GM03348 (cell line): ENCODE results near the gene RAP1A.
"Not testable (repeated sequence)": the region's sequence is repeated elsewhere in the genome, so short reads cannot be mapped to it uniquely, and the experiment has no call there.

Source experiments
- DNase-seq: peaks from one replicate; pipeline ENCODE4 v3.0.0; 2012; ENCODE audit warnings: low spot score

Gene RAP1A

DNA sequence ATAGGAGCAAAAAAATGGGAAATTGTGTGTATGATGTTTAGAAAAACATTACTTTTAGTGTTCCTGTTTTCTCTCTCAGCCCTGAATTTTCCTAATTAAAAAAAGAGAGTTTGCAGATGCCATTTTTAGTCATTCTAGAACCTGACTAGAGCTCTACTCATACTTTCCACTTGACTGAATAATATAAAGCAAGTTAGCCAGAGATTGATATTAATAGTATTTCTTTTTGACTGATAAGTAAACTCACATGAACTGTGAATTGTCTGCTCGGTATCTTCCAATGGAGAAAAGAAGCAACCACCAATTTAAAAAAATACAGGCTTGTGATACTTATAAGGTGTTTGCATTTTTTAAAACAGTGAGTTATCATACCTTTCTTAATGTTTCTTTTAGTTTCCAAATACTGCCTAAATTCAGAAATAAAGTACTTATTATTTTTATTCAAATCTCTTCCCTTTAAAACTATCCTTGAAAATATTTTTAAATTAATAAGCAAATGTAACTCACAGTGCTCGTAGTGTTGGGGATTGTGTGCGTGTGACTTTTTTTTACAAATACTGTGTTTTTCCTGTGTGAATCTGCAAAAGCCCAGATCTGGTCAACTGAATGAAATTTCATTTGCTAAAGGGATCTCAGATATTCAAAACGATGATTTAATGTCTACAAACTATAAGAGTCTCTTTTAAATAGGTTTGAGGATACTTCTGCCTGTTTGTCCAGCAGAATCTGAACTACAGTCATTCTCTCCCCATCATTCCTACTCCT, 9.8 kb downstream of the RAP1A start:
- no peak for DNase-seq

- DNase-seq: no peak
Observed at GRCh38 chr1:111630567-111630966, 11.0 kb downstream of the RAP1A start.

GRCh38 chr1:111631502-111631901, 11.9 kb downstream of the RAP1A start:
- no peak for DNase-seq

DNA sequence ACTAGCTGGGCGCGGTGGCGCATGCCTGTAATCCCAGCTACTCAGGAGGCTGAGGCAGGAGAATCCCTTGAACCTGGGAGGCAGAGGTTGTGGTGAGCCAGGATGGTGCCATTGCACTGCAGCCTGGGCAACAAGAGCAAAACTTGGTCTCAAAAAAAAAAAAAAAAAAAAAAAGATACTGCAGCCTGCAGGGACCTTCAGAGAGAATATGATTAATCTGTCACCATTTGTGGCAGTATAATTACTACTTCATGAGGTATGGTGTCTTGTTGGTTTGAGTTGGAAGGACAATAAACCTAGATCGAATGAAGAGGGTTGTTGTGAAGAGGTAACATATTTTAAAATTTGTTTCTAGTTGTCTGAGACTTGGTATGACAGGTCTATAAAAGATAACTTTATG, 13.2 kb downstream of the RAP1A start:
- not testable (repeated sequence) for DNase-seq

GRCh38 chr1:111633736-111634247, 14.2 kb downstream of the RAP1A start:
- no peak for DNase-seq

GRCh38 chr1:111635324-111636009, 15.9 kb downstream of the RAP1A start:
- DNase-seq: no peak

DNA sequence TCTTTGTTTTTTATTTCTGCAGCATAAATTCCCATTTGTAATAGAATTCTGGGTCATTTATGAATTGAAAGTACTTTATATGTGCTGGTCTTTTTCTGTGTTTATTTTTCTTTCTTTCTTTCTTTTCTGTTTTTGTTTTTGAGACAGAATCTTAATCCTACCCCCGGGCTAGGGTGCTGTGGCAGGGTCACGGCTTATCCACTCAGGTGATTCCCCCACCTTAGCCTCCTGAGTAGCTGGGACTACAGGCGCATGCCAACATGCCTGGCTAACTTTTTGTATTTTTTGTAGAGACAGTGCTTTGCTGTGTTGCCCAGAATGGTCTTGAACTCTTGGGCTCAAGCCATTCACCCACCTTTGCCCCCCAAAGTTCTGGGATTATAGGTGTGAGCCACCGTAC, 18.7 kb downstream of the RAP1A start:
- DNase-seq: no peak

GRCh38 chr1:111639602-111640198, 20.1 kb downstream of the RAP1A start:
- no peak for DNase-seq

- DNase-seq: no peak
Observed at GRCh38 chr1:111643097-111643496, 23.5 kb downstream of the RAP1A start.

DNA sequence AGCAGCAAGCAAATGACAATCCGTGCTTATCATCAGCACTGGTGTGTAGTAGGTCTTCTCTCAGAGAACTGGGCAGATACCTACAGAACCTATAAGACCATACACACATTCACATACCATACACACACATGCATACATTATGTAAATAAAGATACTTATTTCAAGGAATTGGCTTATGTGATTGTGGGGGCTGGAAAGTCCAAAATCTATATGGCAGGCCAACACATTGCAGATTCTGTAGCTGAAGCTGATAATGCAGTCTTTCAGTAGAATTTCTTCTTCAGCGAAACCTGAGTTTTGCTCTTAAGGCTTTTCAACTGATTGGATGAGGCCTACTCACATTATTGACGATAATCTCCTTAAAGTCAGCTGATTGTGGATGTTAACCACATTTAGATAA, 24.1 kb downstream of the RAP1A start:
- DNase-seq: no peak

DNA sequence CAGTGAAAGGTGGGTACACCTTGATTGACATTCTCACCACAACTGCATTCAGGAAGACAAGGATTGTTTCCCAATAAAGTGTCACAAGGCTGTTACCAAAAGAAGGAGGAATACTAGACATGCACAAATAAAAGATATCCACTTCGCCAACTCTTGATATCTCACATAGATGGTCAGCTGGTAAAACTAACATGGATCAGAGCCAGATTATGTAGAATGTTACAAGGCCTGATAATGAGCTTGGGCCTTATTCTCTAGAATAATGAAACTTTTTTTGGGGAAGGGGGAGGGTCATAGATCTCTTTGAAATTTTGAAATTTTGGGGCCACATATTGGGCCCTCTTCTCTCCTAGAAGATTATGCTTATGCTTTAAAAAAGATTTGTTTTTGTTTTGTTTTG, 24.9 kb downstream of the RAP1A start:
- DNase-seq: no peak

DNA sequence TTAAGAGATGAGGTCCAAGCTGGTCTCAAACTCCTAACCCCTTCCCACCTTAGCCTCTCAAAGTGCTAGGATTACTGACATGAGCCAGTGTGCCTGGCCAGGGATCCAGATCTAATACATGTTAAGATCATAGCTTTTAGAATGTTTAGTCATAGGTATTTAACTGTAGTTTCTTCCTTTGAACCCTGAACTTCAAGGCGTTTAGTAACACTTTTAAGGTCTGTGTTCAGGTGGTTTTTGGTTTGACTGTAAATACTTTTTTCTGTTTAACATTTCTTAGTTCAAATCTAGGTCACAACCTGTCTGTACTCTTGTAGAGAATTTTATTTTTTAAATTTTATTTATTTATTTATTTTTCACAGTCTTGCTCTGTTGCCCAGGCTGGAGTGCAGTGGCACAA, 28.1 kb downstream of the RAP1A start:
- DNase-seq: no peak

- DNase-seq: no peak
Observed at GRCh38 chr1:111648806-111649205, 29.2 kb downstream of the RAP1A start.

DNA sequence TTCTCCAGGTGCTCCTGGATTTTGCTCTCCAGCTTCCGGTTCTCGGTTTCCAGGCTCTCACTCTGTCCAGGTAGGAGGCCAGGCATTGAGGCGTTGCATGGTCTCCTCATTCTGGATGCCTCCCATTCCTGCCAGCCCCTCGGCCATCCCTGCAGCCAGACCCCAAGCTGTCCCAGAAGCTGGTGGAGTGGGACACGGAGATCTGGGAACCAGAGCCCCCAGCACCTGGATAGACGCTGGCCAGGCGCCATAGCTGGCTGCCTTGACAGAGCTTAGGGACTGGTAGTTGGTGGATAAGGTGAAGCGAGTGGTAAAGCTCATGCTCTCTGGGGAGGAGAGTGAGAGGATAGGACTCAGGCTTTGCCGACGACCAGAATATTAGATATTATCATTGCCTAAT, 29.6 kb downstream of the RAP1A start:
- DNase-seq: no peak

DNA sequence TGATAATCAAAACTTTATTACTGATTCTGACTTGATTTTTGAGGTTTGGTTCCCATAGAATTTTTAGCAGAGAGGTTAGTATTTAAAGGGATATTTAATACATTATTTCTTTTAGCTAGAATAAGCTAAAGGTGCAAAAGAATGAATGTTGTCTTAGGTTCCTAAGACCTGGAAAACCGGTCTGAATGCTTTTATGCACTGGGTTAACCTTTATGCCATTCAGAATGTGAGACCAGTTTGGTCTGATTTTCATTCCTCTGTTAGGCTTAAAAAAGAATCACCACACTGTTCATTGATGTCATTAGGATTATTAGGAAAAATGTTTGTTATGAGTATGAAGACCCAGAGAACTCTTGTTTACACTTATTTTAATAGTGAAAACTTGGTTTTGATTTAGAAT, 30.1 kb downstream of the RAP1A start:
- no peak for DNase-seq

- DNase-seq: no peak
Observed at GRCh38 chr1:111653709-111654108, 34.1 kb downstream of the RAP1A start.

DNA sequence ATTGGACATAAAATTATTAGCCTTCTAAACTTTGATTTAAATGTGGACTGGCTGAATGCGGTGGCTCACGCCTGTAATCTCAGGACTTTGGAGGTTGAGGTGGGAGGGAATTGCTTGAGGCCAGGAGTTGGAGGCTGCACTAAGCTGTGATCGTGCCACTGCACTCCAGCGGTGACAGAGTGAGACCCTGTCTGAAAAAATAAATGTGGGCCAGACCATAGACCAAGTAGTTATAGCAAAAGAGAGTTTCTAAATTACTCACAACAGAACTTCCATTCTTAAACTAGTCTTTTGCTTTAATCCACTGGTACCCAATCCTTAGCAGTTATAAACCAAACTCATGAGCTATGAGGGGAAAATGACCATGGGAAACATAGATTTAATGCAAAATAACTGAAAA, 35.2 kb downstream of the RAP1A start:
- no peak for DNase-seq

DNA sequence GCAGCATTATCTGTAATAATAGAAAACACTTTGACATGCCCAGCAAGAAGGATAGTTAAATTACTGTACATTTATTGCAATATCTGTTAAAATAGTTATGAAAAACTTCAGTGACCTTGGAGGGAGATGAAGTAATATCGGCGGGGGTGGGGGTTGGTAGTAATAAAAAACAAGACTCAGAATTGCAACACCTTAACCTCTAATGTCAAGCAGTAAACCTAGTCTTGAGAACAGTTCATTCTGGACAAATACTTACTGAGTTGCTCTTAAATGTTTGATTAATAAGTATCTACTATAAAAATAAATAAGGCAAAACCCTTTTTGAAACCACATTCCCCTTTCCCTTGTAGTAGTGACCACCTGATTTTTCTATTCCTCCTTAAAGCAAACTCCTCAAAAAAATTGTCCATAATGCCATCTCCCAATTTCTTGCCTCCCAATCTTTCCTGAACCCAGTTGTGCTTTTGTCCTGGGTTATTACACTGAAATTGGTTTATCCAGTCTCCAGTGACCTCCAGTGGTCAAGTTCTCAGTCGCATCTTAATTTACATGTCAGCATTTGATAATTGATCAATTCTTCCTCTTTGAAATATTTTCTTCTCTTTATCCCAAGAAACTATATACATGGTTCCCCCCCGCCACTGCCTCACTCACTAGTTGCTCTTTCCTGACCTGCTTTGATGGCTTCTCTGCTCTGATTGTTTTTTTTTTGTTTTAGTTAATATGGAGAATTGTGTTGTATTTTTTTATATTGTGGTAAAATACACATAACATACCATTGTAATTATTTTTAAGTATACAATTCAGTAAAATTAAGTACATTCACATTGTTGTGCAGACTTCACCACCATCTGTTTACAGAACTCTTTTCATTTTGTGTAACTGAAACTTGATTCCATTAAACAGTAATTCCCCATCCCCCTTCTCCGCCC, 36.8 kb downstream of the RAP1A start:
- DNase-seq: peak; percentile 67

DNA sequence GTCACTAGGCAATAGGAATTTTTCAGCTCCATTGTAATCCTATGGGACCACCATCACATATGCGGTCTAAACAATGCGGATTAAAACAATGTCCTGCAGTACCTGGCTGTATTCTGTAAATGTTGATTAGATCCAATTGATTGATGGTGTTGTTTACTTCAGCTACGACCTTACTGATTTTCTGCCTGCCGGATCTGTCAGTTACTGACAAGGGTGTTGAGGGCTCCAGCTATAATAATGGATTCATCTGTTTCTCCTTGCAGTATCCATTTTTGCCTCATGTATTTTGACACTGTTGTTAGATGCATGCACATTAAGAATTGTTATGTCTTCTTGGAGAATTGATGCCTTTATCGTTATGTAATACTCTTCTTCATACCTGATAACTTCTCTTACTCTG, 39.0 kb downstream of the RAP1A start:
- DNase-seq: no peak

DNA sequence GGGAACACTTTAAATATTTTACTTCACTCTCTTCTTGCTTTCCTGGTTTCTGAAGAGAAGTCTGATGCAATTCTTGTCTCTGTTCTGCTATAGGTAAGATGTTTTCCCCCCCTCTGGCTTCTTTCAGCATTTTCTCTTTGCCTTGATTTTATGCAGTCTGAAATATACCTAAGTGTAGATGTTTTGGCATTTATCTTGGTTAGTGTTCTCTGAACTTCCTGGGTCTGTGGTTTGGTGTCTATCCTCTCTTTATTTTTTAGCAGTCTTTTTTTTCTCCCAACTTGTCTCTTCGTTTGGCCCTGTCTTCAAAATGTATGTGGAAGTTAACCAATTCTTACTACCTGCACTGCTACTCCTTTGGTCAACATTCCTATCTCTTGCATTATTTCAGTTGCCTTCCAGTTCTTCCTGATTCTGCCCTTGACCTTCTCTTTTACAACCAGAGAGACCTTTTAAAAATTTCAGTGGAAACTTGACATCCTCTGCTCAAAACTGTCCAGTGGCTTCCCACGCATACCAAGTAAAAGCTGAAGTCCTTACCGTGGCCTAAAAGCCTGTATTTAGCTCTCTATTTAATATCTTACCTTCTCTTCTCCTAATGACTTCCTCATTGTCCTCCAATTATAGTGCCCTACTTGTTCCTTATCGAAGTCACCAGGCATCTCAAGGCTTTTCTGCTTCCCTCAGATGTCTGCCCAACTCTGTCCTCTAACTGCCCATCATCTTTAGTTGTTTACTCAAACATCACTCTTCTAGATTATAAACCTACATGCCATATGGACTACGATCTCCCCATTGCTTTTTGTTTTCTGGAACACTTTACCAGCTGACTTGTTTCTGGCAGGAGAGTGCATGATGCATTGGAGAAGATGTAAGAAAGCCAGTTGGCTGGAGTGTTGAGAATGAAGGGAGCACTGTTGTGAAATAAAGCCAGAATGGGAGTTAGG, 40.9 kb downstream of the RAP1A start:
- DNase-seq: peak; percentile 24

DNA sequence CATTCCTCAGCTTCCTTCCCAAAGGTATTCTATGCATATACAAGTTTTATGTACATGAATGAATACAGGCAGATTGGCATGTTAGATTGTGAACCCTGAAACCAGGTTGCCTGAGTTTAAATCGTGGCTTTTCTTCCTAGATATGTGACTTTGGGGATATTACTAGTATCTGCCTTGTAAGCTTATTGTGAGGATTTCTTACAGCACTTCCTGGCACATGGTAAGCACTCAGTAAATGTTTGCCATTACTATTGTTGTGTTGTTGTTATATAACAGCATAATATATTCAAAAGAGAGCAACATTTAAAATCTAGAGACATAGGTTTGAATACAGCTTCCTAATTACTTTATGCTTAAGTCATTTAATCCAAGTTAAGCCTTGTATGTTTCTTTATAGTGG, 45.1 kb downstream of the RAP1A start:
- no peak for DNase-seq
